Measurements from ENCODE around the gene KDR.

KDR gene

GRCh38 chr4:55079451-55080173 is 45.8 kb downstream of the KDR start:
- no peak for DNase-seq (ENCODE audit: low spot score)

DNA sequence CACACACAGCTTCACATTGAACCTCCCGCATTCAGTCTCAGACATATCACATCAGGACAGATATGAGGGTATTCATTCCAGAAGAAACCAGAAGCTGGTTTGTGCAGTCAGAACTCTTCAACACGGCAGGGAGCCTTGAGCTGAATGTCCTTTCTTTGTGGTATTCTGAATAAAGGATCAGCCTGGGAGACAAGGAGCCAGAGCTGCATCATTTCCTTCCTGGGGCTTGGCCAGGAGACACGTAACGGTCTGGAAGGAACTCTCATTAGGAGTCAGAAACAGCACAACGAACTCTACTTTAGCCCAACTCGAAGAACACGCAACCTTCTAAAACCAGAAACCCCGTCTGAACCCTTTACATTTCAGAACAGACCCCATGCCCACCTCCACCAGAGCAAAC is 46.4 kb downstream of the KDR start:
- DNase-seq (ENCODE audit: low spot score), result no peak

DNA sequence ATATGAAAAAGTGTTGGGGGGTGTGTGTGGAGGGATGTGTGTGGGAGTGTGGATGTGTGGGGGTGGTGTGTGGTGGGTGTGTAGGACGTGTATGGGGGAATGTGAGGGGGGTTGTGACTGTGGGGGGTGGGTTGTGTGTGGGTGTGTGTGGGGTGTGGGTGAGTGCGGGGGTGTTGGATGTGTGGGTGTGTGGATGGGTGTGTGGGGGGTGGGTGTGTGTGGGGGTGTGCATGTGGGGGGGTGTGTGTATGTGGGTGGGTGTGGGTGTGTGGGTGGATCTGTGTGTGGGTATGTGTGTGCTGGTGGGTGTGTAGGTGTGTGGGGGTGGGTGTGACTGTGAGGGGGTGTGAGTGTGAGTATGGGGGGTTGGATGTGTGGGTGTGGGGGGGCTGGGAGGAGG is 47.8 kb downstream of the KDR start:
- DNase-seq (ENCODE audit: low spot score), result no peak

GRCh38 chr4:55075823-55076716 is 49.3 kb downstream of the KDR start:
- DNase-seq (ENCODE audit: low spot score), result no peak

- no peak for DNase-seq (ENCODE audit: low spot score)
These were observed 50.0 kb downstream of the KDR start for GRCh38 chr4:55075376-55075775.

- DNase-seq (ENCODE audit: low spot score), result no peak
These were observed 51.0 kb downstream of the KDR start for GRCh38 chr4:55074386-55074785.

DNA sequence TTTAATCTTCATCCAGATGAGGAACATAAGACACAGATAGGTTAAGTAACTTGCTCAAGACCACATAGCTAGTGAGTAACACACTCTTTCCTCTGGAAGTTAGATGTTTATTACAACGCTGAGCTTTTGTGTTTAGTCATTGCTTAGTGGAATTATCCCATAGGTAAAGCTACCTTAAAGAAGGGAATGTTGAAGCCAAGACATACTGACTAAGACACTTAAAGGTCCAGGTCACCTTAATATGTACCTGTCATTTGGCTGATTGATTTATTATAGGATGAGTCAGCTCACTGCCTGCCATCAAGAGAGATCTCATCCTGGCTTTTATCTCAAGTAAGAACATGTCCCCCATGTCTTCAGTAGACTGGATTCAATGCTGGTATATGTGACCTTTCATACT is 53.4 kb downstream of the KDR start:
- no peak for DNase-seq (ENCODE audit: low spot score)

DNA sequence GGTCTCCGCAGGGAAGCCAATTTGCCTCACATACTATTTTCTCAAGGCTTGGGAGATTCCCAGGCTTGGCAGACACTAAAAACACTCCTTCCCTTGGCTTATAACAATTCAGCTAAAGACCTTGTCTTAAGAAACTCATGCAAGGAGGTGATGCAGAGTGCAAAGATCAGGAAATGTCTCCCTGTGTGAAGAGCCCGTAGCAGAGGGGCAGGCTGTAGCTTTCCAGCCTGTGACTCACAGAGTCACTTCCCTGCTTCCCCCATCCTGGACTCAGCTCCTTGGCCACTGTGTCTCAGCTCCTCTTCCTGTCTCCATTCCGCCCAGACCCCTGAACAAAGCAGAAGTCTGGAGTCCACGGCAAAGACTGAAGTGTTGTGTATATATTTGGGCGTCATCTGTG is 56.1 kb downstream of the KDR start:
- no peak for DNase-seq (ENCODE audit: low spot score)

- DNase-seq (ENCODE audit: low spot score), result no peak
These were observed 56.9 kb downstream of the KDR start for GRCh38 chr4:55068522-55068921.

DNA sequence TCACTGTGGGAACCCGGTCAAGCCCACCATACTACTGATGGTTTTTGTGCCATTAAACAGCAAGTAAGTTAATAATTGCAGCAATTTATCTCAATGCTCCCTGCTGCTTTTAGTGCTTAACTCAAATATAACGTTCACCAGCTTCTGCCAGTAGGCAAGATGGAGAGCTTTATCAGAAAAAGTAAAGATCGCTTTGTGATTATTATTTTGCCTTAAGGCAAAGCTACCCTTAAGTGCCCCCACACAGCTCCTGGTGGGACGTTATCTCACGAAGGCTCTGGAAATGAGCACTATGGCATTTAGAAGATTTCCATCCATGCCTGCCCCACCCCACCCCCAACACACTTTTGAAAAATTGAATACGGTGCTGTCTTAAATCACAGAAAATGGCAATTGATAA is 59.4 kb downstream of the KDR start:
- no peak for DNase-seq (ENCODE audit: low spot score)

DNA sequence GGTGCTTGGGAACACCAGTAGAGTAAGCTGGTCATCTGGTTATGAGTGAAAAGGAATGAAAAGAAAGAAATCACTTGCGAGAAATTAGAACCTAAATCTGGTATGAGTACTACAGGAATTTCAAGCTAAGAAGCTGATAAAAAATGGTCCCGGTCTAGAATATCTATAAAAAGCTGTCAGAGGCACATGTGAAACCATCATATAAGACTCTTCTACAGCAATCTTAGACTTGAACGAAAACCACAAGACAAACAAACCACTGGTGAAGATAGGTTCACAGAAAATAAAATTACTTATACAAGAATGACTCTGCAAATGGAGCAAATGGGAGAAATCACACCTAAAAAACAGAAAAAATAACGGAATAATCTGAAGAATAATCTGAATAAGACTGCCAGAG is 69.9 kb downstream of the KDR start:
- DNase-seq (ENCODE audit: low spot score), result no peak

GRCh38 chr4:55051532-55051931 is 73.9 kb downstream of the KDR start:
- DNase-seq (ENCODE audit: low spot score), result no peak

DNA sequence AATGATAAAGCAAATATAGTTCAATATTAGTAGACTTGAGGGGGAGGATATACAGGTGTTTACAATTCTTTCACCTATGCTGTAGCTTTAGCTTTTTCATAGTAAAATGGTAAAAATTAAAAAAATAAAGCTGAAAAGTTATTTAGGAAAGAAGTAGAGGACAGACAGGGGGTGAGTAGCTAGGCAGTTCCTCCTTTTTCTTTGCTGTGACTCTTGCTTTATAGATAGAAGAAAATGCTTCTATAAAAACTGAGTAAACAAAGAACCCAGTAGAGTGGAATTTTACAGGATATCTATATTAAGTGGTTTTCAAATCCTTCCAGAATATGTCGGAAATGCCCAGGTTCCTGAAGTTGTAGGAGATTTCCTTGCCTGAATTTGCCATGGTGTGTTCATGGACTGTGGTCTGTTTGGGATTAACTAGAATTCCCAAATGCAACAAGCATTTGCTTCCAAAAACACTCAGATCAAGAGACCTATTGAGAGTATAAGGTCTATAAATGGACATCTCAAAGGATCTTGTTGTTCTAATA is 74.9 kb downstream of the KDR start:
- no peak for DNase-seq (ENCODE audit: low spot score)

- no peak for DNase-seq (ENCODE audit: low spot score)
These were observed 87.1 kb downstream of the KDR start for GRCh38 chr4:55038176-55038890.

- no peak for DNase-seq (ENCODE audit: low spot score)
These were observed 87.7 kb downstream of the KDR start for GRCh38 chr4:55037728-55038127.

DNA sequence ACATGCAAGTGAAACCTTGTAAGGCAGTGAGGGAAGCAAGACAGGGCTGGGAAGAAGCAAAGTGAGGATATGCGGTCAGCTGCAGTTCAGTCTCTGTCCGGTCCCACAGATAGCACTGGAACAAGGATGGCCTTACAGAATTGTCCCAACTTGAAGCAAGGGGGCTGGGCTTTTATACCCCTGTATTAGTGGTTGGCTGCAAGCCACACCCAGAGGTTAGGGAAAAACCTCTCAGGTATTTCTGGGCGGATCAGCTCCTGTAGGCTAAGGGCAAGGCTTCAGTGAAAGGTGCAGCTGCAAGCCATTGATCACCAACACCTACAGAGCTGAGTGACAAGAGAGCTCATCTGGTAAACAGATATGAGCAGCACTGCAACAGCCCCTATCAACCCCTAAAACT is 89.0 kb downstream of the KDR start:
- DNase-seq (ENCODE audit: low spot score), result no peak

DNA sequence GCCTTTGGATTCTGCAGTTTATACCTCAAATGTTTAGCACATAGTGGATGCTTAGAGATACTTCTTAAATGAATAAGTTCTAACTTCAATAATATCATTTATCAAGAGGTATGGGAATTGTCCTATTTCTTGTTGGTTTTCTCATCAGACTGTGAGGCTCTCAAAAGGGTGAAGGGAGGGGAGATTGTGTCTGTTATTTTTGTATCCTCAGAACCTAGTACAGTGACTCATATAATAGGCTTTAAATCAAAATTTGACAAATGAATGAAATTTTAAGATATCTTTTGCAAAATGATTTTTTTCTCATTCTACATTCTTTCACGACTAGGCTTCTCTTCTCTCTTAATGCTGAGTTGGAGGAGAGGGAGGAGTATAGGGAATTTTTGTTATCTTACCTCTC is 89.5 kb downstream of the KDR start:
- DNase-seq (ENCODE audit: low spot score), result no peak

- no peak for DNase-seq (ENCODE audit: low spot score)
These were observed 92.1 kb downstream of the KDR start for GRCh38 chr4:55033296-55033695.

- no peak for DNase-seq (ENCODE audit: low spot score)
These were observed 92.6 kb downstream of the KDR start for GRCh38 chr4:55032788-55033187.

GRCh38 chr4:55032179-55032578 is 93.2 kb downstream of the KDR start:
- no peak for DNase-seq (ENCODE audit: low spot score)

GRCh38 chr4:55031158-55031557 is 94.2 kb downstream of the KDR start:
- DNase-seq (ENCODE audit: low spot score), result no peak

- no peak for DNase-seq (ENCODE audit: low spot score)
These were observed 94.8 kb downstream of the KDR start for GRCh38 chr4:55030589-55030988.

Measured in cerebellar cortex (tissue), 1 donor.